Naive thymus-derived CD4-positive, alpha-beta T cell (primary cell): ENCODE measurements around the gene TRIO. TPM values are rescaled to one million over a fixed set of nuclear protein-coding genes. Genes with fewer than 3 reads are reported as not detected.

Source experiments
- ATAC-seq: fragments of 150-1000 bp; cut with Tn5 transposase; 2 replicates; pipeline ENCODE4 v1.10.0; 2021; ENCODE audit warnings: mild to moderate bottlenecking, moderate library complexity
- CTCF ChIA-PET: fragments of 350-600 bp; sonication (Branson Sonifier 250); formaldehyde crosslinking; loops from one replicate; lab custom pipeline; 2021; ENCODE audit warnings: antibody characterized with exemption; lab: Charles Lee
- POLR2A ChIA-PET: fragments of 350-600 bp; sonication (Branson Sonifier 250); formaldehyde crosslinking; loops from one replicate; lab custom pipeline; 2021; ENCODE audit warnings: antibody characterized with exemption, inconsistent platforms; lab: Charles Lee
- DNase-seq, 9 donors: peaks; one replicate each; pipeline versions ENCODE4 v3.0.0 to v3.0.0-alpha.2; 2020 to 2022; ENCODE audit warnings: mixed read lengths in 1 of 9
- H3K27ac ChIP-seq: one replicate; pipeline ENCODE4 v1.7.0; 2013; ENCODE audit warnings: mild to moderate bottlenecking, low read depth, low read length, moderate library complexity
- H3K27me3 ChIP-seq, 2 donors: one replicate each; pipeline ENCODE4 v1.7.0; 2013; ENCODE audit warnings: low read length in 2 of 2, mild to moderate bottlenecking in 2 of 2, moderate library complexity in 2 of 2; ENCODE audit not compliant: control insufficient read depth in 2 of 2, insufficient read depth in 2 of 2
- H3K36me3 ChIP-seq, 3 experiments: 1 replicate in 2 of 3; 2 replicates in 1 of 3; pipeline ENCODE4 v1.7.0; 2013; ENCODE audit warnings: low read length in 3 of 3, mild to moderate bottlenecking in 3 of 3, moderate library complexity in 1 of 3; ENCODE audit not compliant: insufficient read depth in 3 of 3, control insufficient read depth in 2 of 3
- H3K4me1 ChIP-seq, 2 donors: one replicate each; pipeline ENCODE4 v1.7.0; 2013; ENCODE audit warnings: low read length in 2 of 2, mild to moderate bottlenecking in 2 of 2, moderate library complexity in 1 of 2; ENCODE audit not compliant: control insufficient read depth in 2 of 2, insufficient read depth in 2 of 2
- H3K4me3 ChIP-seq: 2 replicates; pipeline ENCODE4 v1.7.0; 2013; ENCODE audit warnings: mild to moderate bottlenecking, low read length
- H3K9me3 ChIP-seq, 3 experiments: 1 replicate in 2 of 3; 2 replicates in 1 of 3; pipeline ENCODE4 v1.7.0; 2013; ENCODE audit warnings: low read length in 3 of 3; ENCODE audit not compliant: control insufficient read depth in 2 of 3
- H3K27ac Mint-ChIP-seq, 9 donors: one replicate each; pipeline ENCODE4 v1.8.0; 2020 to 2022; ENCODE audit warnings: mixed read lengths in 9 of 9, mild to moderate bottlenecking in 8 of 9, moderate library complexity in 5 of 9, inconsistent platforms in 2 of 9
- H3K27me3 Mint-ChIP-seq, 5 donors: one replicate each; pipeline ENCODE4 v1.8.0; 2021 to 2022; ENCODE audit warnings: mixed read lengths in 5 of 5, mild to moderate bottlenecking in 1 of 5
- H3K36me3 Mint-ChIP-seq, 5 donors: one replicate each; pipeline ENCODE4 v1.8.0; 2020 to 2022; ENCODE audit warnings: mixed read lengths in 5 of 5, mild to moderate bottlenecking in 3 of 5, inconsistent platforms in 1 of 5
- H3K4me1 Mint-ChIP-seq, 7 donors: one replicate each; pipeline ENCODE4 v1.8.0; 2020 to 2022; ENCODE audit warnings: mixed read lengths in 7 of 7, mild to moderate bottlenecking in 3 of 7, inconsistent platforms in 1 of 7
- H3K4me3 Mint-ChIP-seq, 10 donors: one replicate each; pipeline ENCODE4 v1.8.0; 2020 to 2022; ENCODE audit warnings: mild to moderate bottlenecking in 10 of 10, mixed read lengths in 10 of 10, moderate library complexity in 6 of 10, inconsistent platforms in 2 of 10
- H3K9me3 Mint-ChIP-seq, 11 donors: one replicate each; pipeline ENCODE4 v1.8.0; 2020 to 2022; ENCODE audit warnings: mixed read lengths in 11 of 11, mild to moderate bottlenecking in 4 of 11, inconsistent platforms in 1 of 11, moderate library complexity in 1 of 11
- intact Hi-C, 2 donors: fragments of 100-400 bp; cut with micrococcal nuclease; formaldehyde crosslinking; loops; one replicate each; pipeline ENCODE4 v1.15.1; 2023
- polyA plus RNA-seq, 2 donors: library from polyadenylated mRNA; unstranded; fragments of 300-500 nt; fragmentation: Illumina TruSeq; gene quantifications; one replicate each; pipeline ENCODE4 v1.2.3, GENCODE V29; 2021
- total RNA-seq, 6 experiments: library from RNA in 5 of 6; stranded (reverse) in 5 of 6; gene quantifications; 1 replicate in 5 of 6; 2 replicates in 1 of 6; pipeline ENCODE4 v1.2.3 and lab custom pipeline; 2021 to 2026

TRIO gene
- total and polyA plus RNA-seq, 7 experiments from 2014 or later, result 0.16 to 45.9 (median 5.7) TPM

- Histone ChIP-seq H3K4me3 (no peak overlapping the region), H3K27me3 (no peaks in the 10 kb centered on the region), H3K27ac (no peak overlapping the region), H3K4me1 (no peaks in the 10 kb centered on the region), H3K36me3 (no peaks in the 10 kb centered on the region), H3K9me3 (no peaks in the 10 kb centered on the region)
- POLR2A ChIA-PET, result no interaction called here
- H3K9me3 Mint-ChIP-seq, result no peaks in the 10 kb centered on the region
- H3K4me3 Mint-ChIP-seq, result no peak overlapping the region
- no peaks in the 10 kb centered on the region for H3K36me3 Mint-ChIP-seq
- intact Hi-C loops, result no loop called here
- no peak overlapping the region for H3K27ac Mint-ChIP-seq
- ATAC-seq (no peak), DNase-seq (no peak)
- peaks cover 0 to 20% (median 6%) of the 10 kb centered on the region in 5 donors for H3K27me3 Mint-ChIP-seq
- CTCF ChIA-PET, result no interaction called here
- no peaks in the 10 kb centered on the region for H3K4me1 Mint-ChIP-seq
Observed at GRCh38 chr5:14229181-14229580, 86.0 kb downstream of the TRIO start.

- Histone ChIP-seq H3K36me3 (no peaks in the 10 kb centered on the region), H3K4me1 (no peaks in the 10 kb centered on the region), H3K4me3 (no peak overlapping the region), H3K27ac (no peak overlapping the region), H3K27me3 (no peaks in the 10 kb centered on the region), H3K9me3 (no peaks in the 10 kb centered on the region)
- H3K4me3 Mint-ChIP-seq, result no peak overlapping the region
- no peak for ATAC-seq
- H3K4me1 Mint-ChIP-seq, result no peaks in the 10 kb centered on the region
- ChIA-PET CTCF (no interaction called here), POLR2A (no interaction called here)
- H3K9me3 Mint-ChIP-seq, result no peaks in the 10 kb centered on the region
- no peaks in the 10 kb centered on the region for H3K36me3 Mint-ChIP-seq
- peaks cover 0 to 19% (median 8%) of the 10 kb centered on the region in 5 donors for H3K27me3 Mint-ChIP-seq
- no peak overlapping the region for H3K27ac Mint-ChIP-seq
- DNase-seq, result no peak
- intact Hi-C loops, result no loop called here
Observed at GRCh38 chr5:14229734-14230133, 86.6 kb downstream of the TRIO start.

- ChIA-PET CTCF (no interaction called here), POLR2A (no interaction called here)
- Histone ChIP-seq H3K4me1 (no peaks in the 10 kb centered on the region), H3K27me3 (no peaks in the 10 kb centered on the region), H3K36me3 (no peaks in the 10 kb centered on the region), H3K4me3 (no peak overlapping the region), H3K27ac (no peak overlapping the region), H3K9me3 (no peaks in the 10 kb centered on the region)
- Mint-ChIP-seq H3K4me3 (no peak overlapping the region), H3K9me3 (no peaks in the 10 kb centered on the region), H3K27me3 (peaks cover 0 to 14% (median 8%) of the 10 kb centered on the region in 5 donors), H3K36me3 (no peaks in the 10 kb centered on the region), H3K4me1 (no peaks in the 10 kb centered on the region), H3K27ac (no peak overlapping the region)
- intact Hi-C loops, result no loop called here
- DNase-seq (no peak), ATAC-seq (no peak)
Observed at GRCh38 chr5:14231156-14231555, 88.0 kb downstream of the TRIO start.

- H3K27ac Mint-ChIP-seq, result no peak overlapping the region
Observed at GRCh38 chr5:14231890-14232289, 88.7 kb downstream of the TRIO start.

GRCh38 chr5:14234204-14234603, 91.1 kb downstream of the TRIO start:
- Mint-ChIP-seq H3K9me3 (no peaks in the 10 kb centered on the region), H3K4me3 (no peak overlapping the region), H3K27me3 (peaks cover 4 to 19% (median 6%) of the 10 kb centered on the region in 5 donors), H3K27ac (no peak overlapping the region), H3K36me3 (no peaks in the 10 kb centered on the region), H3K4me1 (no peaks in the 10 kb centered on the region)
- no peaks in the 10 kb centered on the region for H3K4me1 ChIP-seq
- no peaks in the 10 kb centered on the region for H3K36me3 ChIP-seq
- intact Hi-C loops, result no loop called here
- DNase-seq (no peak), ATAC-seq (no peak)
- H3K27me3 ChIP-seq, result no peaks in the 10 kb centered on the region
- ChIA-PET POLR2A (no interaction called here), CTCF (no interaction called here)
- H3K4me3 ChIP-seq, result no peak overlapping the region
- H3K27ac ChIP-seq, result no peak overlapping the region
- H3K9me3 ChIP-seq, result no peaks in the 10 kb centered on the region

More at GRCh38 chr5:14231890-14232289, 88.7 kb downstream of the TRIO start:
- no peaks in the 10 kb centered on the region for H3K36me3 ChIP-seq
- intact Hi-C loops, result no loop called here
- no peaks in the 10 kb centered on the region for H3K27me3 ChIP-seq
- H3K27me3 Mint-ChIP-seq, result peaks cover 0 to 14% (median 8%) of the 10 kb centered on the region in 5 donors
- H3K4me1 Mint-ChIP-seq, result no peaks in the 10 kb centered on the region
- ATAC-seq, result no peak
- H3K4me3 ChIP-seq, result no peak overlapping the region
- no peak for DNase-seq
- no peaks in the 10 kb centered on the region for H3K9me3 Mint-ChIP-seq
- H3K9me3 ChIP-seq, result no peaks in the 10 kb centered on the region
- POLR2A ChIA-PET, result no interaction called here
- CTCF ChIA-PET, result no interaction called here
- H3K27ac ChIP-seq, result no peak overlapping the region
- no peak overlapping the region for H3K4me3 Mint-ChIP-seq
- no peaks in the 10 kb centered on the region for H3K4me1 ChIP-seq
- no peaks in the 10 kb centered on the region for H3K36me3 Mint-ChIP-seq

- H3K36me3 ChIP-seq, result no peaks in the 10 kb centered on the region
- Mint-ChIP-seq H3K27ac (no peak overlapping the region), H3K9me3 (no peaks in the 10 kb centered on the region), H3K4me3 (no peak overlapping the region), H3K4me1 (no peaks in the 10 kb centered on the region), H3K27me3 (peaks cover 4 to 19% (median 9%) of the 10 kb centered on the region in 5 donors), H3K36me3 (no peaks in the 10 kb centered on the region)
- H3K9me3 ChIP-seq, result no peaks in the 10 kb centered on the region
- ATAC-seq, result no peak
- DNase-seq, result no peak
- no peaks in the 10 kb centered on the region for H3K27me3 ChIP-seq
- POLR2A ChIA-PET, result no interaction called here
- intact Hi-C loops, result no loop called here
- no peak overlapping the region for H3K4me3 ChIP-seq
- no peak overlapping the region for H3K27ac ChIP-seq
- no peaks in the 10 kb centered on the region for H3K4me1 ChIP-seq
- CTCF ChIA-PET, result no interaction called here
Observed at GRCh38 chr5:14235872-14236271, 92.7 kb downstream of the TRIO start.

- Mint-ChIP-seq H3K27me3 (peaks cover under 1 to 19% (median 9%) of the 10 kb centered on the region in 5 donors), H3K27ac (no peak overlapping the region), H3K4me1 (no peaks in the 10 kb centered on the region), H3K36me3 (no peaks in the 10 kb centered on the region), H3K9me3 (no peaks in the 10 kb centered on the region), H3K4me3 (no peak overlapping the region)
- no peaks in the 10 kb centered on the region for H3K9me3 ChIP-seq
- no peaks in the 10 kb centered on the region for H3K36me3 ChIP-seq
- ATAC-seq (no peak), DNase-seq (no peak)
- H3K27me3 ChIP-seq, result no peaks in the 10 kb centered on the region
- H3K27ac ChIP-seq, result no peak overlapping the region
- H3K4me1 ChIP-seq, result no peaks in the 10 kb centered on the region
- ChIA-PET POLR2A (no interaction called here), CTCF (no interaction called here)
- intact Hi-C loops, result no loop called here
- H3K4me3 ChIP-seq, result no peak overlapping the region
Observed at GRCh38 chr5:14236757-14237156, 93.6 kb downstream of the TRIO start.
